GM12874 (cell line): Measurements from ENCODE around the gene SFXN1.

ENCODE experiments used
- TF ChIP-seq, protein P1 (sequence below): IDR thresholded peaks from 2 replicates; pipeline ENCODE4 v1.5.1; 2011; ENCODE audit warnings: low read depth, mild to moderate bottlenecking, control low read depth, low read length, moderate library complexity; ENCODE audit not compliant: insufficient read depth

Gene SFXN1

DNA sequence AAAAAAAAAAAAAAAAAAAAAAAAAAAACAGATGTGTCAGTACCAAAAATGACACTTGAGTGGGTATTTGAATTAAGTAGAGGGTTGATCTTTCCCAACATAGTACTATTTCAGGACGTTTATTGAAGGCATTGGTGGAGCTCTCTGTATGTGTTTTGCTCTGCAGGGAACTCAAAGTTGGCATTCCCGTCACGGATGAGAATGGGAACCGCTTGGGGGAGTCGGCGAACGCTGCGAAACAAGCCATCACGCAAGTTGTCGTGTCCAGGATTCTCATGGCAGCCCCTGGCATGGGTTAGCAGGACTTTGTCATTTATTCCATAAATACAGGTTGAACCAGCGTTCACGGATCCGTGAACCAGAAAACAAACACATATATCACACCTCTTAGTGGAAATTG, 34.9 kb downstream of the SFXN1 start:
- TF ChIP-seq, protein P1, sequence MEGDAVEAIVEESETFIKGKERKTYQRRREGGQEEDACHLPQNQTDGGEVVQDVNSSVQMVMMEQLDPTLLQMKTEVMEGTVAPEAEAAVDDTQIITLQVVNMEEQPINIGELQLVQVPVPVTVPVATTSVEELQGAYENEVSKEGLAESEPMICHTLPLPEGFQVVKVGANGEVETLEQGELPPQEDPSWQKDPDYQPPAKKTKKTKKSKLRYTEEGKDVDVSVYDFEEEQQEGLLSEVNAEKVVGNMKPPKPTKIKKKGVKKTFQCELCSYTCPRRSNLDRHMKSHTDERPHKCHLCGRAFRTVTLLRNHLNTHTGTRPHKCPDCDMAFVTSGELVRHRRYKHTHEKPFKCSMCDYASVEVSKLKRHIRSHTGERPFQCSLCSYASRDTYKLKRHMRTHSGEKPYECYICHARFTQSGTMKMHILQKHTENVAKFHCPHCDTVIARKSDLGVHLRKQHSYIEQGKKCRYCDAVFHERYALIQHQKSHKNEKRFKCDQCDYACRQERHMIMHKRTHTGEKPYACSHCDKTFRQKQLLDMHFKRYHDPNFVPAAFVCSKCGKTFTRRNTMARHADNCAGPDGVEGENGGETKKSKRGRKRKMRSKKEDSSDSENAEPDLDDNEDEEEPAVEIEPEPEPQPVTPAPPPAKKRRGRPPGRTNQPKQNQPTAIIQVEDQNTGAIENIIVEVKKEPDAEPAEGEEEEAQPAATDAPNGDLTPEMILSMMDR, result no peak

DNA sequence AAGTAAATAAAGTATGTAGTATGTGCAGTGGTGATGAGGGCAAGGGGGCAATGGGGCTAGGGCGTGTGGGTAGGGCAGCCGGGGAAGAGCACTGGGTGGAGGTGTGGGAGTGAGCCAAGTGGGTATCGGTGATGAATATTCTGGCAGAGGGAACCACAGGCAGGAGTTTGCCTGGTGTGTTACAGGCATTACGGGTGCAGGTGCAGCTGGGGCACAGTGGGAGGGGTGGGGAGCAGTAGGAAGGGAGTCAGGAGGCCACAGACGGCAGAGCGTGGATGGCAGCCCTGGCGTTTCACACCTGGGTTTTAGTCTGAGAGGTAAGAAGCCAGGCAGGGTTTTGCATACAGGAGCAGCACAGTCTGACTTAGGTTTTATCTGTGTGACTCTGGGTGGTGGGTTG, 35.4 kb downstream of the SFXN1 start:
- TF ChIP-seq, protein P1, result no peak

DNA sequence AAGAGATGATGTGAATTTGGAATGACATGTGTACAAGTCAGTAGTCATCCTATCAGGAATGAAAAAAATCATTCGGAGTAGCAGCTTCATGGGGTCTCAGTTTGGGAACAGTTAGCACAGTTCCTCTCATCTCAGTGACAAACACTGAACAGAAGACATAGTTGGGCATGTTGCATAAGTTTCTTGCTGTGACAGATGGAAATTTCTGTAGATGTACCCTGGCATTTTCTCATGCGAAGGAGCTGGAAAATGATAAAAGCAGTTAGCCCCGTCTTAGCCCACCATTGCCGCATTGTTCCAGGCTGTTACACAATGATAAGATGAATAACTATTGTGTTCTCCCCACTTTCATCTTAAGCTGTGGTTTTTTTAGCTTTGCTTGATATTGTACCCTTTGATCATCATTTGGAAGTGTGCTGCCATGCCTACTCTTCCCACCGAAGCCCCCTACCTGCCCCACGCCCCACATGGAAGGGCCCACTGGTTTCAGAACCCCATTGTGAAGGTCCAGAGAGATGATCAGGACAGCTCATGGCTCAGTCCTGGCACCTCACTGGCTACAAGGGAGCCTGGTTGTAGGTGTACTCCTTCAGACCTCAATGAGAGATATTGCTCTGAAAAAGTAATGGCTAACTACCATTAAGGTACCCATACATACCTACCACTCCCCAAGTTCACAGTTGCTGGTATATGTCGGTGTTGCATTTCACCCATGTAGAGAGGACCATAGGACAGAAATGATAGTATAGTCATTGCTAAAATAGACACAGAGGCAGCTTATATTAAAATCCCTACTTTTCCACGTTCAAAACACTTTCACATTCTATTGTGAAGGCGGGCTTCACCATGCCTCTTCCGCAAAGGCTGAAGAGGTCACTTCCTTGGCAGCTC, 38.8 kb downstream of the SFXN1 start:
- TF ChIP-seq, protein P1, result no peak

DNA sequence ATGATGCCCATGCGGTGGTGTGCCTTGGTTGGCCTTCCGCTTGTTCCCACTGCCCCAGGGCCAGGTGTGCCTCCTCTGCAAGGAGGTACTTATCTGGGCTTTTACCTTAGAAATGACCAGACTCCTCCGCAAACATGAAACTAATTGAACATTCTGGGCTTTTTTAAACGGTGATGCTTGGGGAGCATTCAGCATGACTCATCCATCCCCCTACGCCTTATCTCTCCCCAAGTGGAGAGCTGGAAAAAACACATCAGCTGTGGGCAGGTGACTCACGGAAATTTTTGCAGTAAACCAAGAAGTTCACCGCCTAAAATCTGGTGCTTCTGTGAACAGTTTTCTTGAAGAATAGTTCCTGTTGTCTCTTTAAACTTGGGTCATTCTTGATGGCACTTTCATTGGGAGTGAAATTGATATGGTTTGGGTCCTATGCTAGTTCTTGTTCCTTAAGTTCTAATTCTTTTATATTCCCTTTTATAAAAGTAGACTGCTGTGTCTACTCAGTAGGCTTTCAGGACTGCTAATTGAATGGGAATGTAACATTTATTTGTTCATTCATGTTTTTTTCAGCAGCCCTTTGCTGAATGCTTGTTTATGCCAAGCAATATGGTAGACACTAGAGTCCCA, 39.6 kb downstream of the SFXN1 start:
- TF ChIP-seq, protein P1, result no peak

DNA sequence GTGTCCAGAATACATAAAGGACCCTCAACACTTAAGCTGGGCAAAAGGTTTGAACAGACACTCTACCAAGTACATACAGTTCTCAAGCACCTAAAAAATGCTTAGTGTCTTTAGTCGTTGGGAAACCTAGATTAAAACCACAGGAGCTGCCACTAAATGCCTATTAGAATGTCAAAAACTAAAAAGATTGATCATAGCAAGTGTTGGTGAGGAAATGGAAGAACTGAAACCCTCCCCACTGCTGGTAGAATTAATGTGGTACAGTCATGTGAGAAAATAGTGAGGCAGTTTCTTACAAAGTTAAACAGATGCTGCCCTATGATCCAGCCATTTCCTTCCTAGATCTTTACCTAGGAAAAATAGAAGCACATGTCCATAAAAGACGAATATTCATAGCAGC, 40.6 kb downstream of the SFXN1 start:
- TF ChIP-seq, protein P1, result no peak

DNA sequence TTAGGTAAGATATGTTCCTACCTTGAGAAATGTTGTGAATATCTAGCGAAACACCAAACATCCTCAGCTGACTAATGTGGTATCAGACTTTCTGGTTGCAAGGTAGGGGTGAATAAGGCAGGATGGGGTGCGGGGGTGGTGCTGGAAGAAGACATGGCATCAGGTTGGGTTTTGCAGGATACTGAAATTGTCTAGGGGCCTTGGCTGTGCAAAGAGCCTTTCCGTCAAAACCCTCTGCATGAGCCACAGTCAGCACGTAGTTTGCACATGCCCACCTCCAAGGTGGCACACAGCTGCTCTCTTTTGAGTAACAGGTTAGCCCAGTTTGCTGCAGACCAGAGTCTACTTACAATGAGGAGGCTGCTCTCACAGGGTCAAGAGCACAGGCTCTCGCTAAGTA, 42.0 kb downstream of the SFXN1 start:
- TF ChIP-seq, protein P1, result no peak

DNA sequence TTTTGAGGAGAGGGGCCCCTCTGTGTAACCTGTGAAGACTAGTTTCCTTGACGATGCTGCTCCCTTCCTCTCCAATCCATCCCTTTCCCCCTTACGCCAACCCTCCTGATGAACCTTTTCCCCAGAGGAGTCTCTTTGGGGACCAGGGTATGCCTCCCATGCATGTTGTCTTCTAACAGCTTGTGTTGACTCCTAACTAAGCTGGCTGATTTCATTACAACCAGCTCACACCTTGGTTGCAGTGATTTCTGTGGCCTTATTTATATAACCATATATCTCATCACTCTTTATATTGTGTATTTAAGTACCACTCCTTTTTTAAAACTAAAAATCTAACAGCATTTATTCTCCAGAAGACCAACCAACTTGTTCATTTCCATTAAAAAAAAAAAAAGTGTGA, 42.5 kb downstream of the SFXN1 start:
- TF ChIP-seq, protein P1, result no peak
